ENCODE data around the gene PRADC1. TPM values are rescaled to one million over a fixed set of nuclear protein-coding genes. Genes with fewer than 3 reads are reported as not detected.

PRADC1 gene
- total RNA-seq, 1 experiment from 2014 or later: 18.6 TPM

DNA sequence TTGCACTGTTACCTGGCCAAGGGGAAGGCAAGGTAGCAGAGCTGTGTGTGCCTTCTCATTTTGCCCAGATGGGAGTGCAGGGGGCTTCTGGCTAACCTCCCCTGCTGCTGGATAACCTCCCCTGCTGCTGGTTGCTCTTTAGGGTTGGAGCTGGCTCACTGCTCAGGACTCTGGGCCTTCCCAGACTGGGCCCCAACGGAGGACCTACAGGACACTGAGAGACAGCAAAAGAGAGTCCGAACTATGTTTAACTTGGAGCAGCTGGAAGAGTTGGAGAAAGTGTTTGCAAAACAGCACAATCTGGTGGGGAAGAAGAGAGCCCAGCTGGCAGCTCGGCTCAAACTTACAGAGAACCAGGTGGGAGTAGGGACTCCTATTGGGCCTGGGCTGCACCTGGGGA, 24.8 kb downstream of the PRADC1 start:
- intact Hi-C loops (cut with micrococcal nuclease; ENCODE audit: unreplicated experiment): no loop called here
- DNase-seq (ENCODE audit: low read depth, low spot score) (no peak), ATAC-seq (no peak)
- Histone ChIP-seq H3K4me1 (ENCODE audit: control insufficient read depth, insufficient read depth, low read length) (peaks cover 6% of the 10 kb centered on the region; the same call in 1 of the 2 replicates), H3K27me3 (ENCODE audit: control insufficient read depth, insufficient read depth, low read length) (no peaks in the 10 kb centered on the region), H3K27ac (ENCODE audit: low read length) (no peak overlapping the region), H3K36me3 (ENCODE audit: control insufficient read depth, insufficient read depth, low read length) (no peaks in the 10 kb centered on the region), H3K9me3 (ENCODE audit: control insufficient read depth, insufficient read depth, low read depth, low read length) (no peaks in the 10 kb centered on the region), H3K4me3 (ENCODE audit: low read depth in 2 of 2, low read length in 2 of 2) (no peak overlapping the region)
- POLR2A ChIA-PET: no interaction called here
- TF ChIP-seq, protein P1, sequence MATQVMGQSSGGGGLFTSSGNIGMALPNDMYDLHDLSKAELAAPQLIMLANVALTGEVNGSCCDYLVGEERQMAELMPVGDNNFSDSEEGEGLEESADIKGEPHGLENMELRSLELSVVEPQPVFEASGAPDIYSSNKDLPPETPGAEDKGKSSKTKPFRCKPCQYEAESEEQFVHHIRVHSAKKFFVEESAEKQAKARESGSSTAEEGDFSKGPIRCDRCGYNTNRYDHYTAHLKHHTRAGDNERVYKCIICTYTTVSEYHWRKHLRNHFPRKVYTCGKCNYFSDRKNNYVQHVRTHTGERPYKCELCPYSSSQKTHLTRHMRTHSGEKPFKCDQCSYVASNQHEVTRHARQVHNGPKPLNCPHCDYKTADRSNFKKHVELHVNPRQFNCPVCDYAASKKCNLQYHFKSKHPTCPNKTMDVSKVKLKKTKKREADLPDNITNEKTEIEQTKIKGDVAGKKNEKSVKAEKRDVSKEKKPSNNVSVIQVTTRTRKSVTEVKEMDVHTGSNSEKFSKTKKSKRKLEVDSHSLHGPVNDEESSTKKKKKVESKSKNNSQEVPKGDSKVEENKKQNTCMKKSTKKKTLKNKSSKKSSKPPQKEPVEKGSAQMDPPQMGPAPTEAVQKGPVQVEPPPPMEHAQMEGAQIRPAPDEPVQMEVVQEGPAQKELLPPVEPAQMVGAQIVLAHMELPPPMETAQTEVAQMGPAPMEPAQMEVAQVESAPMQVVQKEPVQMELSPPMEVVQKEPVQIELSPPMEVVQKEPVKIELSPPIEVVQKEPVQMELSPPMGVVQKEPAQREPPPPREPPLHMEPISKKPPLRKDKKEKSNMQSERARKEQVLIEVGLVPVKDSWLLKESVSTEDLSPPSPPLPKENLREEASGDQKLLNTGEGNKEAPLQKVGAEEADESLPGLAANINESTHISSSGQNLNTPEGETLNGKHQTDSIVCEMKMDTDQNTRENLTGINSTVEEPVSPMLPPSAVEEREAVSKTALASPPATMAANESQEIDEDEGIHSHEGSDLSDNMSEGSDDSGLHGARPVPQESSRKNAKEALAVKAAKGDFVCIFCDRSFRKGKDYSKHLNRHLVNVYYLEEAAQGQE (IDR thresholded peaks at IDR 0.05; ENCODE audit: insufficient read depth in 1 of 2, low read depth in 2 of 2, low read length in 1 of 2): no peak
- TF ChIP-seq TCF7L2 (IDR thresholded peaks at IDR 0.05; ENCODE audit: low read depth, low read length) (no peak), POLR2AphosphoS5 (IDR thresholded peaks at IDR 0.05; ENCODE audit: low read depth, low read length) (no peak), SIN3A (IDR thresholded peaks at IDR 0.05; ENCODE audit: borderline replicate concordance, insufficient read depth, low read depth, low read length) (no peak)
- TF ChIP-seq, protein P2, sequence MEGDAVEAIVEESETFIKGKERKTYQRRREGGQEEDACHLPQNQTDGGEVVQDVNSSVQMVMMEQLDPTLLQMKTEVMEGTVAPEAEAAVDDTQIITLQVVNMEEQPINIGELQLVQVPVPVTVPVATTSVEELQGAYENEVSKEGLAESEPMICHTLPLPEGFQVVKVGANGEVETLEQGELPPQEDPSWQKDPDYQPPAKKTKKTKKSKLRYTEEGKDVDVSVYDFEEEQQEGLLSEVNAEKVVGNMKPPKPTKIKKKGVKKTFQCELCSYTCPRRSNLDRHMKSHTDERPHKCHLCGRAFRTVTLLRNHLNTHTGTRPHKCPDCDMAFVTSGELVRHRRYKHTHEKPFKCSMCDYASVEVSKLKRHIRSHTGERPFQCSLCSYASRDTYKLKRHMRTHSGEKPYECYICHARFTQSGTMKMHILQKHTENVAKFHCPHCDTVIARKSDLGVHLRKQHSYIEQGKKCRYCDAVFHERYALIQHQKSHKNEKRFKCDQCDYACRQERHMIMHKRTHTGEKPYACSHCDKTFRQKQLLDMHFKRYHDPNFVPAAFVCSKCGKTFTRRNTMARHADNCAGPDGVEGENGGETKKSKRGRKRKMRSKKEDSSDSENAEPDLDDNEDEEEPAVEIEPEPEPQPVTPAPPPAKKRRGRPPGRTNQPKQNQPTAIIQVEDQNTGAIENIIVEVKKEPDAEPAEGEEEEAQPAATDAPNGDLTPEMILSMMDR (IDR thresholded peaks at IDR 0.05): no peak
- CTCF ChIA-PET: no interaction called here
- in situ Hi-C loops (cut with HindIII; ENCODE audit: low pct_unique_long_range_greater_than_20kb, low sequenced_read_pairs): no loop called here
- BruUV-seq (replicated peaks): no TSS peak

DNA sequence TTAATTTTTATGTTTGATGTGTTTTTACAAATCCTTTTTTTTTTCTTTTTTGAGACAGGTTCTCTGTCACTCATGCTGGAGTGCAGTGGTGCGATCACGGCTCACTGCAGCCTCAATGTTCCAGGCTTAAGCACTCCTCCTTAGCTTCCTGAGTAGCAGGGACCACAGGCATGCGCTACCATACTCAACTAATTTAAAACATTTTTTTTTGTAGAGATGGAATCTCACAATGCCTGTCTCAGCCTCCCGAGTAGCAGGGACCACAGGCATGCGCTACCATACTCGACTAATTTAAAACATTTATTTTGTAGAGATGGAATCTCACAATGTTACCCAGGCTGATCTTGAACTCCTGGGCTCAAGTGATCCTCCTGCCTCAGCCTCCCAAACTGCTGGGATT, 27.4 kb downstream of the PRADC1 start:
- BruUV-seq (replicated peaks): no TSS peak
- ATAC-seq (no peak), DNase-seq (ENCODE audit: low read depth, low spot score) (no peak)
- in situ Hi-C loops (cut with HindIII; ENCODE audit: low pct_unique_long_range_greater_than_20kb, low sequenced_read_pairs): no loop called here
- POLR2A ChIA-PET: no interaction called here
- no peaks in the 10 kb centered on the region for H3K27me3 ChIP-seq (ENCODE audit: control insufficient read depth, insufficient read depth, low read length)
- CTCF ChIA-PET: no interaction called here
- no peak for TF ChIP-seq POLR2AphosphoS5 (IDR thresholded peaks at IDR 0.05; ENCODE audit: low read depth, low read length)
- TF ChIP-seq, protein P1 (IDR thresholded peaks at IDR 0.05; ENCODE audit: insufficient read depth in 1 of 2, low read depth in 2 of 2, low read length in 1 of 2): no peak
- no peak for TF ChIP-seq SIN3A (IDR thresholded peaks at IDR 0.05; ENCODE audit: borderline replicate concordance, insufficient read depth, low read depth, low read length)
- no peaks in the 10 kb centered on the region for H3K9me3 ChIP-seq (ENCODE audit: control insufficient read depth, insufficient read depth, low read depth, low read length)
- H3K27ac ChIP-seq (ENCODE audit: low read length): no peak overlapping the region
- H3K36me3 ChIP-seq (ENCODE audit: control insufficient read depth, insufficient read depth, low read length): no peaks in the 10 kb centered on the region
- peaks cover 4% of the 10 kb centered on the region; the same call in 1 of the 2 replicates for H3K4me1 ChIP-seq (ENCODE audit: control insufficient read depth, insufficient read depth, low read length)
- H3K4me3 ChIP-seq (ENCODE audit: low read depth in 2 of 2, low read length in 2 of 2): no peak overlapping the region
- intact Hi-C loops (cut with micrococcal nuclease; ENCODE audit: unreplicated experiment): no loop called here
